Right lobe of liver (tissue), 4 donors: ENCODE results near the gene NYAP1.

Experiments used
- CTCF ChIP-seq, 4 donors: fragments of 200-600 bp in 3 of 4; fragments of 450-650 bp in 1 of 4; IDR thresholded peaks; one replicate each; pipeline versions ENCODE4 v1.5.1 to v1.8.0; 2016 to 2022; ENCODE audit warnings: antibody characterized with exemption in 4 of 4, mild to moderate bottlenecking in 2 of 4
- POLR2A ChIP-seq: fragments of 450-650 bp; IDR thresholded peaks from one replicate; pipeline ENCODE4 v1.6.1; 2017; ENCODE audit warnings: antibody characterized with exemption, mild to moderate bottlenecking
- donor health status: DM: no; HTN: no; CAD: no.
- donor health status: DM: no; HTN: no; CAD: no.
- donor health status: DM: no; HTN: yes; CAD: no.

GRCh38 chr7:100517305-100517704 lies 33.6 kb downstream of the NYAP1 start:
- TF ChIP-seq CTCF (IDR thresholded peaks at IDR 0.05), result no peak
- no peak for TF ChIP-seq POLR2A
